A172 (cell line): Measurements from ENCODE around the gene CEP131. TPM values are rescaled to one million over a fixed set of nuclear protein-coding genes. Genes with fewer than 3 reads are reported as not detected.
"Not testable (repeated sequence)": the region's sequence is repeated elsewhere in the genome, so short reads cannot be mapped to it uniquely, and the experiment has no call there.

Experiments used
- DNase-seq: peaks from one replicate; pipeline ENCODE4 v3.0.0-alpha.2; 2015; ENCODE audit warnings: low spot score
- total RNA-seq: library from RNA; depleted of rRNA; stranded (reverse); fragments of >200 nt; shearing (Covaris generic); gene quantifications from 2 replicates; pipeline ENCODE4 v1.2.3, GENCODE V29; 2014; rRNA removed

CEP131 gene
- total RNA-seq, 1 experiment from 2014 or later: 10.0 TPM

DNA sequence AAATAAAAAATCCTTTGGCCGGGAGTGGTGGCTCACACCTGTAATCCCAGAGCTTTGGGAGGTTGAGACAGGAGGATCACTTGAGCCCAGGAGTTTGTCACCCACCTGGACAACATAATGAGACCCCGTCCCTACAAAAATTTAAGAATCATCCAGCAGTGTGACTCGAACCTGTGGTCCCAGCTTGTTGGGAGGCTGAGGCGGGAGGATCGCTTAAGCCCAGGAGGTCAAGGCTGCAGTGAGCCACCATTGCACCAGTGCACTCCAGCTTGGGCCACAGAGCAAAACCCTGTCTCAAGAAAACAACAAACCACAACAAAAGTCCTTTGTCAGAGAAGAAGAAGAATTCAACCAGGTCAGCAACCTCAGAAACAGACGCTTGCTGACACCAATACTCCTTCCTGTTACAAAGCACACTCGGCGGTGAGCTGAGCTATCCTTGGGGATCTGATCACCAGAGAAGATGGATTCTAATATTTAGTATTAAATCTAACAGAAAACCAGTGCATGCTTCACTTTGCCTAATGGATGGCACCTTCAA, 70.4 kb downstream of the CEP131 start:
- DNase-seq: no peak

DNA sequence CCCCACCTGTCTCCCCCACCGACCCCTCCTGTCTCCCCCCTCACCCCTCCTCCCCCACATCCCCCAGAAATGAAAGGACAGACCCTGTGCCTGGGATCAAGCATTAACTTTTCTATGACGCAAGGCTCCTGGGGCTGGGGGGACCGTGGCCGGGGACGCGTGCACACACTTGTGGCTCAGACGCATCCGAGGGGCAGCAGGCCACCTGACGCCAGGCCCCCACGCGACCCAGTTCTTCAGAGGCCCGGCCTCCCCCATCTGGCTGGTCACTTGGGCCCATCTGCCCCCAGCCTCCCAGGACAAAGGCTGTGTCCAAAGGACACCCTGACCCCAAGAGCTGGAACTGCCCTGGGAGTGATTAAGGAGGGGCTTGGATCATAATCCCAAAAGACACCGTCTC, 71.5 kb downstream of the CEP131 start:
- no peak for DNase-seq

DNA sequence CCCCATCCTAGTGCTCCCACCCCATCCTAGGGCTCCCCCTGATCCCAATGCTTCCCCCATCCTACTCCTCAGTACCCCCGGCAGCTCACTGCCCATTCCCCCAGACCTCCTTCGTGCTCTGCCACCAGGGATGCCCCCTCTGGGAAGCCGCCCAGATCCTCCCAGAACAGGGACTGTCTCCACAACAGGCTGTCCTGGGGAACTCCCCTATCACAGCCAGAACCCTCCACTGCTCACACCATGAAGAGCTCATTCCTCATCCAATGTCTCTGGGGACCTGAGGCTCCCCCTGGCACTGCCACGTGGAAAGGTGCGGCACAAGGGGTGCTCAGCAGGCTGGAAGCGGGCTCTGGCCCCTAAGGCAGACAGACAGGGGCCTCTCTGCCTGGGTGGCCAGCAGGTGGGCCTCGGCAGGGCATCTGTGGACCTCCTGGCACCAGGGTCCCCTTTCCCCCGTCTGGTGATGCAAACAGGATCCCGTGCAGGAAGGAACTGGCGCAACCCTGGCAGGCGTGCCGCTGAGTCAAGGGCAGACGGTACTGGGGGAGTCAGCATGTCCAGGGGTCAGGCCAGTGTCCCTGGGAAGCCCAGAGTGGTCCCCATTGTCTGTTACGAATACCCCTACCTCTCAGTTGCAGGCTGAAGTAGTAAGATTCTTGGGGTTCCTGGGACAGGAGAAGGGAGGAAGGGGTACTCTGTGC, 72.2 kb downstream of the CEP131 start:
- DNase-seq: no peak

DNA sequence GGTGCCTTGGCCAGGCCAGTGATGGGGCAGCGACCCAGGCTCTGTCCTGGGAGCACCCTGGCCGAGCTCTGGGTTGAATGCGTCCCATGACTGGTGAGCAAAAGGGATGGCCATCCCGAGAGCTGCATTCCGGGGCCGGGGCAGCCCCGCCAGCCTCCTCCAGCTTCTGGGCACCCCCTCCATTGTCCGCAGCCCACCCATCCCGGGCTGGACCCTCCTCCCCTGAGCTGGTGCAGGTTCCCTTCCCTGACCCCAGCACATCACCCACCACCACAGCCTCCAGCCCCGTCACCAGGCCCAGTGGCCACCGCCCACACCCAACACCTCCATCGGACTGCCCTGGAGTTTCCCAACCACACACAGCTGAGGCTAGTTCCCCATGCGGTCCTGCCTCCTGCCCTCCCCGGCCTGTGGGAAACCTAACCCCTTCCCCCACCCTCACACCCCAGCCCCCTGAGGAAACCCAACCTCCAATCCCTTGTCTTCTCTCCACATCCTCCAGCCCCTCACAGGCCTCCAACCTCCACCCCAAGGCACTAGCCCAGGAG, 73.7 kb downstream of the CEP131 start:
- DNase-seq: no peak

DNA sequence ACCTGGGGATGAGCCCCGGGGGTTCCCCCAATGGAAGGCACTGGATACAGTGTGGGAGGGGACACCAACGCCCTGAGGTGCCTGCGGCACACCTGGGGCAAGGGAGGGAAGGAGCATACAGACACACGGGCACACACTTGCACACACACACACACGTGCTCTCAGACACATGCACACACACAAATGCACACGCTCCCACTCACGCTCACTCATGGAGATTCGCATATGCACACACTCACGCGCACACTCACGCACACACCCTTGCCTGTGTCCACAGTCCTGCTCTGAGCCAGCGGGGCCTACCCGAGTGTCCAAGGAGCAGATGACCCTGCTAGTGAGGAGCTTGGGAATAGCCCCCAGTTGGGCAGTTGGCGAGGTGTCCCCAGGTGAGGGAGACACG, 74.2 kb downstream of the CEP131 start:
- no peak for DNase-seq

DNA sequence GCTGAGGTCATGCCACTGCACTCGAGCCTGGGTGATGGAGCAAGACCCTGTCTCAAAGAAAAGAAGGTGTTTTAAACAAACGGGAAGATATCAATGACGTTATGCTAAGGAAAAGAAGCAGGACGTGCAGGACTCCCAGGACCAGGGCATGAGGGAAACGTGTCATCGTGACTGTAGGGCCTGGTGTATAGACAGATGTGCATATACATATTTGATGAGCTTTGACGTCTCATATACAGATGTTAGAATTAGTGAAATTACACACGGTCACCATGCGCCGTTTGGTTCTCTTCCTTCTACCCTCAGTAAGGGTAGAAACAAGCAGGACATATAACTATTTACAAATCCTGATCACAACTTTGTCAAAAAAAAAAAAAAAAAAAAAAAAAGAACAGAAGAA, 75.1 kb downstream of the CEP131 start:
- DNase-seq: no peak

DNA sequence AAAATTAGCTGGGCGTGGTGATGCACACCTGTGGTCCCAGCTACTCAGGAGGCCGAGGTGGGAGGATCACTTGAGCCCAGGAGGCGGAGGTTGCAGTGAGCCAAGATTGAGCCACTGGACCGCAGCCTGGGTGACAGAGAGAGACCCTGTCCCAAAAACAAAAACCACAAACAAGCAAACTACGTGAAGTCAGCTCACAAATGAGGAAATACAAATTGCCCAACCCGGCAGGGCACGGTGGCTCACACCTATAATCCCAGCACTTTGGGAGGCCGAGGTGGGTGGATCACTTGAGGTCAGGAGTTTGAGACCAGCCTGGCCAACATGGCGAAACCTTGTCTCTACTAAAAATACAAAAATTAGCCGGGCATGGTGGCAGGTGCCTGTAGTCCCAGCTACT, 76.6 kb downstream of the CEP131 start:
- DNase-seq: not testable (repeated sequence)

DNA sequence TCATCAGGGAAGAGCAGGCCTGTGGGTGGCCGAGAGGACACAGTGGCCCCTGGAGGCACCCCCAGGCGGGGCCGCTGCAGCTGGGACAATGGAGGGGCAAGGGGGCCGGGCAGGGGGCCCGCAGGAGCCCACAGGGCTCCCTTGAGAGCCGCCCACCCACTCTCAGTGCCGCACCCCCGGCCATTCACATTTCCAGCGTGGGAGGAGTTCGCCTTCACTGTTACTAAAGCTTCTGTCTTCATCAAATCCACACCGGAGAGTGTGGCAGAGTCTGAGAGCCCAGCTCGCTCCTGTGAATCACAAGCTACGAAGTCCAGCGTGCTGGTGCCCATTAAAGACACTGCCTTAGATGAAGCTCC, 78.4 kb downstream of the CEP131 start:
- no peak for DNase-seq

DNA sequence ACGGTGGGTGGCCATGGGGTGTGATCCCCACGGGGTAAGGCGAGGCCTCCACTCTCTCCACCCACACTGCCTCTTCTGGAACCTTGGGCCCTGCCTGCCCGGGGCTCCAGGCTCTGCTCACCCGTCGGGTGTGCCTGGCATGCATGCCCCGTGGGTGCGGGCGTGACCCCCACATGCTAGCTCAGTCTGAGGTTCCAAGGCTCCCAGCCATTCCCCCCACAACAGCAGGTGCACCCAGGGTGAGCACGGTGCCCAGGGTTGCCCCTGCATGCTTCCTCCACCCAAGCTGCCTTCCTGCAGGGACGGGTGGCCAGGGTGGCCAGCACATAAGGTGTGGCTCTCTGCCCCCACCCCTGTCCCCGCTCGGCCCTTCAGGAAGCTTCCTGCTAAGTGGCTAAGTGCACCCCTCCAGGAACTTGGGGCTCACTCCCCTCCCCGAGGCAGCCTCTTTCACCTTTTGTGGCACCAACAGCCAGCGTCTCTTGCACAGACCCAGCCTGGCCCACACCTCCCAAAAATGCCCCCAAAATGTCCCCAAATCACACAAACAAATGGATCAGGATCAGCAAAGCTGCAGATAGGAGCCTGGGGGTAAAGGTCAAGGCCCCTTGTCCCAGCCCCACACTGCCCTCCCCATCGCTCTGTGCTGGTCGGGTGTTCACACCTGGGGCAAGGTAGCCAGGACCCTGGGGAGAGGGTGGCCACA, 78.9 kb downstream of the CEP131 start:
- no peak for DNase-seq

DNA sequence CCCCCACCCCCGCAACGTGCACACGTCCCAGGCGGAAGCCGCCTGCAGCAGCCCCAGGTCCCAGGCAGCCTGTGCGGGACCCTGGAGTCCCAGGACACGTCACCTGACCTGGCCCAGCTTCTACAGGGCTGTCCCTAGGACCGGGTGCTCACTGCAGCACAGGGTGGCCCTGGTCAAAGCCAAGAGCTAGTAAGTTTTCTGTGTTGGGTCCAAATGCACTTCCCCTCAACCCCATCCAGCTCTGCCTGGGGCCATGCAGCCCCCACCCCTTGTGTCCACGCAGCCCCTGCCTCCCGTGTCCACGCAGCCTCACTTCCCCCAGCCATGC, 79.6 kb downstream of the CEP131 start:
- no peak for DNase-seq

DNA sequence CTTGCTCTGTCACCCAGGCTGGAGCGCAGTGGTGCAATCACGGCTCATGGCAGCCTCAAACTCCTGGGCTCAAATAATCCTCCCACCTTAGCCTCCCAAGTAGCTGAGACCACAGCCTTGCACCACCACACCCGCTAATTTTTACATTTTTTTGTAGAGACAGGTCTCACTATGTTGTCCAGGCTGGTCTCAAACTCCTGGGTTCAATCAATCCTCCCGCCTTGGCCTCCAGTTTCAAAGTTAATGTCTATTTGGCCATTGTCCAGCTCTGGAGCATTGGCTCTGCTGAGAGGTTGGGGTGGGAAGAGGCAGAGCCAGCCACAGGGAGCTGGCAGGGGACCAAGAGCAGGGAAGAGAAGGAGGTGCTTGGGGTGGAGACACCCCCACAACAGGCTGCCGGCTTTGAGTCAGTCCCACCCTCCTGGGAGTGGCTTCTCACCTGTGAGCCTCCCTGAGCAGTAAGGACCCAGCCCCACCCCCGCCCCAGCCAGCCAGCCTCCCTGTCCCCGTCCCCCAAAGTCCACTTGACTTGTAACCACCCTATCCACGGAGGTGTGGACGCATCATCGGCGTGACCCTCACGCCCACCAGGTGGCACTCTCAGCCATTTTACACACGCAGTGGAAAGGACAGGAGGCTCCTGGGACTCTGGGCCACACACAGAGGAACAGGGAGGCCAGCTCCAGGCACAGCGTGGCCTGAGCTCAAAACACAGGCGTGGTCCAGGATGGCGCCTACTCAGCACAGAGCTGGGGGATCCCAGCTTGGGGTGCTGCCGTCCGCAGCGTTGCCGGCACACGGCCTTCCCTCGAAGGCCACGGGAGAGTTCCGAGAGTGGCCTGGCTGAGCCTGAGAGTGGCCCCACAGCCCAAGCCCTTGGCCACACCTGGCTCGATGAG, 80.2 kb downstream of the CEP131 start:
- peak; percentile 70 for DNase-seq

DNA sequence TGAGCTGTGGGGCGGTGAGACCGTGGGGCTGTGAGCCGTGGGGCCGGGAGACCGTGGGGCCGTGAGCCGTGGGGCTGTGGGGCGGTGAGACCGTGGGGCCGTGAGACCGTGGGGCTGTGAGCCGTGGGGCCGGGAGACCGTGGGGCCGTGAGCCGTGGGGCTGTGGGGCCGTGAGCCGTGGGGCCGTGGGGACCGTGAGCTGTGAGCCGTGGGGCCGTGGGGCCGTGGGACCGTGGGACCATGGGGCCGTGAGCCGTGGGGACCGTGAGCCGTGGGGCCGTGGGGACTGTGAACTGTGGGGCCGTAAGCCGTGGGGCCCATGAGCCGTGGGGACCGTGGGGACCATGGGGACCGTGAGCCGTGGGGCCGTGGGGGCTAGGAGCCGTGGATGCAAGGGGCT, 82.1 kb downstream of the CEP131 start:
- DNase-seq: no peak

DNA sequence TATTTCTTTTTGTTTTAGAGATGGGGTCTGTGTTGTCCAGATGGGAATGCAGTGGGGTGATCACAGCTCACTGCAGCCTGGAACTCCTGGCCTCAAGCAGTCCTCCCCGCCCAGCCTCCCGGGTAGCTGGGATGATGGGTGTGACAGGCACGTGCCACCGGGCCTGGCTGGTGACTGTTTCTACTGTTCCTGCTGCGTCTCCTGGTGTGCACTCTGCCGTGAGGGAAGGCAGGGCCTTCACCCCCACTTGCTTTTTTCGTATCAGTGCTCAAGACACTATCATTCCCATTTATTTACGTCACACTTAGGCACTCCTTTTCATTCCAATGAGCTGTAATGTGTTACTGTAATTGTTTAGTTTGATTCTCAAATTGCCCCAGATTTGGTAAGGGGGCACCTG, 82.7 kb downstream of the CEP131 start:
- no peak for DNase-seq

Other genes starting within 250 kb of the CEP131 start
- gene CHMP6, start 231.1 kb downstream of the CEP131 start, total RNA-seq: 14.4 and 15.1 TPM in 2 replicates
- 83.1 and 89.5 TPM in 2 replicates for gene BAIAP2, start 187.8 kb downstream of the CEP131 start, total RNA-seq
- not detected in 2 replicates for gene PVALEF, start 57.5 kb downstream of the CEP131 start, total RNA-seq
- gene AATK, start 56.7 kb downstream of the CEP131 start, total RNA-seq: 0.28 and 0.41 TPM in 2 replicates
- gene TEPSIN, start 16.1 kb upstream of the CEP131 start, total RNA-seq: 21.4 and 24.1 TPM in 2 replicates
- gene NDUFAF8, start 16.4 kb upstream of the CEP131 start, total RNA-seq: 100 and 123 TPM in 2 replicates
- 57.8 and 71.5 TPM in 2 replicates for gene SLC38A10, start 72.3 kb upstream of the CEP131 start, total RNA-seq
- 0.95 and 2.0 TPM in 2 replicates for gene BAHCC1, start 172.5 kb upstream of the CEP131 start, total RNA-seq